HG03378 (cell line): ENCODE results near the gene ZNF615.
"Not testable (repeated sequence)": the region's sequence is repeated elsewhere in the genome, so short reads cannot be mapped to it uniquely, and the experiment has no call there.

Experiments
- ATAC-seq: cut with Tn5 transposase; IDR thresholded peaks from one replicate; pipeline ENCODE4 v1.9.1; 2021; ENCODE audit warnings: mild to moderate bottlenecking, moderate library complexity; ENCODE audit not compliant: unreplicated experiment

The ZNF615 gene

GRCh38 chr19:52007806-52008557, at the start of gene ZNF615:
Gene ZNF615 (minus strand): TSS chr19:52008211. CDS start chr19:52003711, 4,500 bp downstream.
- ATAC-seq, result peak; percentile 70

GRCh38 chr19:52056480-52056879, 48.5 kb upstream of the ZNF615 start:
- not testable (repeated sequence) for ATAC-seq

- ATAC-seq, result not testable (repeated sequence)
Observed at GRCh38 chr19:52051736-52052135, 43.7 kb upstream of the ZNF615 start.

GRCh38 chr19:52048555-52049501, 40.8 kb upstream of the ZNF615 start, which contains the start of gene ZNF432:
Gene ZNF432 (minus strand): TSS chr19:52048838. CDS start chr19:52046868, 1,970 bp downstream.
- ATAC-seq, result peak; percentile 56

- ATAC-seq, result no peak
Observed at GRCh38 chr19:52039169-52039568, 31.2 kb upstream of the ZNF615 start.

GRCh38 chr19:52034051-52034728, 26.2 kb upstream of the ZNF615 start:
- no peak for ATAC-seq

GRCh38 chr19:52028780-52029123, 20.7 kb upstream of the ZNF615 start:
- peak; percentile 32 for ATAC-seq

GRCh38 chr19:52028027-52028779, 20.2 kb upstream of the ZNF615 start, which contains the start of gene ZNF614:
Gene ZNF614 (minus strand): TSS chr19:52028379. CDS start chr19:52025745, 2,634 bp downstream.
- ATAC-seq, result peak; percentile 77

GRCh38 chr19:52026255-52026990, 18.4 kb upstream of the ZNF615 start:
- not testable (repeated sequence) for ATAC-seq

- ATAC-seq, result not testable (repeated sequence)
Observed at GRCh38 chr19:52024478-52024877, 16.5 kb upstream of the ZNF615 start.

GRCh38 chr19:52022193-52022592, 14.2 kb upstream of the ZNF615 start:
- ATAC-seq, result no peak

GRCh38 chr19:52020506-52020905, 12.5 kb upstream of the ZNF615 start:
- no peak for ATAC-seq

GRCh38 chr19:52010674-52011073, 2.7 kb upstream of the ZNF615 start:
- ATAC-seq, result no peak

- no peak for ATAC-seq
Observed at GRCh38 chr19:52007451-52007805, 583 bp downstream of the ZNF615 start.

- no peak for ATAC-seq
Observed at GRCh38 chr19:51994048-51994644, 13.9 kb downstream of the ZNF615 start.

GRCh38 chr19:51993422-51993821, 14.6 kb downstream of the ZNF615 start:
- ATAC-seq, result no peak

GRCh38 chr19:51986309-51987291, 21.4 kb downstream of the ZNF615 start, which contains the start of gene ZNF350:
Gene ZNF350 (minus strand): TSS chr19:51986840. CDS start chr19:51974360, 12,480 bp downstream.
- peak; percentile 85 for ATAC-seq

- ATAC-seq, result no peak
Observed at GRCh38 chr19:51983361-51983760, 24.6 kb downstream of the ZNF615 start.
